HuH-7.5 (cell line): ENCODE results near the gene SRMS.

Experiments
- DNase-seq: peaks from one replicate; pipeline ENCODE4 v3.0.0; 2011; ENCODE audit warnings: low spot score

The SRMS gene

DNA sequence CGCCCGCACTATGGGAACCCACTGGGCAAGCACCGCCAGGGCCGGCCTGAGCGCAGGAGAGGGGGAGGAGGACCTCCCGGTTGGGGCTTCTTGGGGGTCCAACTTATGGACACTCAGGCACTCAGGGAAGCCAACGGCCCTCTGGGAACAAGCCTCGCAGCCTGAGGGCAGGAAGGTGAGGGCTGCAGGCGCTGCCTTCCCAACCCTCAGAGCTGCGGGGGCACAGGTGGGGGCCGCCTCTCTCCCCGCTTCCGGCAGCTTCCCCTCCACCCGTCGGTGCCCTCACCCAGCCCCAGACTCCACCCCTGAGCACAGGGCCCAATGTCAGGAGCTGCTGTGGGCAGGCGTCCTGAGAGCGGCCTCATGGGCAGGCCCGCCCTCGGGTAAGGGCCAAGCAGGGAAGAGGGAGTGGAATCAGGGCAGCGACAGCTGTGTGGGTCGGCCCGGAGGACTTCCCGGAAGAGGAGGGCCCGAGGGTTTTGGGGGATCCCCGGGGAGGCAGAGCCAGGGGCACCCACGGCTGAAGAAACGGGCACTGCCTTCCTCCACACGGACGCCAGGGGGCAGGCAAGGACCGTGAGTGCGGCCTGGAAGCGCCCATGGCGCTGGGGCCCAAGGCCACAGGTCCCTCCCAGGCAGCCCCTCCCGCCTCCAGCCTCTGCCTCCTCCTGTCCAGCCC is 9.9 kb downstream of the SRMS start:
- DNase-seq = peak; percentile 99

- no peak for DNase-seq
Observed at GRCh38 chr20:63536997-63537524, 10.5 kb downstream of the SRMS start, which contains the start of gene PTK6. Gene PTK6, minus strand, starts transcription at chr20:63537376. Its CDS starts 62 bp downstream, at chr20:63537314.

DNA sequence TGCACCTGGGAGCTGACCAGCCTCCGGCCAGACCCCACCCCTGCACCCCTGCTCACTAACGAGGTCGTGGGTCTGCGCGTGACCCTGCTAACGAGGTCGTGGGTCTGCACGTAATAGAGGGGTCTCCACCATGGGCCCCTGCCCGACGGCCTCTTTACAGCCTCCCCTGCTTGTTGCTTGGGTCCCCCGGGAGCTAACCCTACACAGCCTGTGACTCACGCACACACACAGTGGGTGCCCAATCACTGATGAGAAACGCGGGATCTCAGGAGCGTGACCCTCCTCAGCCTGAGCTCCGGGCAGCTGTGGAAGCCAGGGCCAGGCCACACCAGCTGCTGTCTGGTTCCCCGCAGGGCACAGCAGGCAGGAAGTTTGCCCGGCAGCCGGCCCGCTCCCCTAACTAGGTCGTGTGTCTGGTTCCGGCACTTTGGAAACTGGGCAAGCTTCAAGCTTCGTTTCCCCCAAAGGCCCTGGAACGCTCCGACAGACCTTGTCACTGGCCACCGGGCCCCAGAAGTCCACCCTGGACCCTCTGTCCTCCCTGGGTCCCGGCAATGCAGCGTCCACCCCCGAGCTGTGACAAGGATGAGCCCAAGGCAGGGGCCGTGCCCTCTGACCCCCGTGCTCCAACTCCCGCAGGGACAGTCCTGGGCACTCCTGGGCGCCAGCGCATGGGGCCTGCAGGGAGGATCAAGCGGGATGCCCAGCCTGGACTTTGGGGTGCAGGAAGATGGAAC is 11.1 kb downstream of the SRMS start:
- no peak for DNase-seq

GRCh38 chr20:63534831-63535651 is 12.5 kb downstream of the SRMS start:
- DNase-seq = no peak

- DNase-seq = no peak
Observed at GRCh38 chr20:63534427-63534830, 13.1 kb downstream of the SRMS start.

DNA sequence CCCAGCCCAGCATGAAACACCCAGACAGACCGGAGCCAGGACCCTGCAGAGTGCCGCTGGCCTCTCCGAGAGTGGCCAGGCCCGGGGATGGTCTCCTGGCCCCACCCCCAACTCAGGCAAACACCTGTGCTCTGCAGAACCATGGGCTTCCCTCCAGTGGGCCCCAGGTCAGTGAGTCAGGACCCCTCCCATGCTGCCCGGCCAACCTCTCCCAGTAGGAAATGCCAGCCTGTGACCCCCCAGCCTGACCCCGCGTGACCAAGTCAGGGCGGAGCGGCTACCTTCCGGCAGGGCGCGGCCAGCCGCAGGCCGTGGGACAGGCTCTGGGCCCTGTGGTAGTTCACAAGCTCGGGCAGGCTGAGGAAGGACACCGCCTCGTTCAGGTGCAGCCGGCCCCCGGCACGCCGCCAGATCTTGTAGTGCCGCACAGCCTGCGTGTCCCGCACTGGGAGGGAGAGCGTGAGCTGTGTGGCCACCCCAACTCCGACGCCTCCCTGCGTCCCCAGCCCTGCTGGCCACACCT is 13.6 kb downstream of the SRMS start:
- DNase-seq = no peak

DNA sequence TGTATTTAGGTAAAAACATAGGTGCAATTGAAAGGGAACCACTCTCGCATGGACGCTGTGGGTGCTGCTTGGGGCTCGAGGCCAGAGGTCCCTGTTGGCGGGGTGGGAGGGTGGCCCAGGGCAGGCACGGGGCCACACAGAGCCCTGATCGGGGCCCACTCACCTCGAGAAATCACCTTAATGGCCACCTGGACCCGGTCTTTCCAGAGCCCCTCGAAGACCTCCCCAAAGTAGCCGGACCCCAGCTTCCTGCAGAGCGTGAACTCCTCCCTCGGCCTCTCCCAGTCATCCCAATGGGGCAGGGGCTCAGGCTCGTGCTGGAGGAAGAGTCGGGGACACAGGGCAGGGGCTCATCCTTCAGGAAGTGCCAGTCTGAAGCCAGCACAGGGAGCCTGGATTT is 14.2 kb downstream of the SRMS start:
- DNase-seq = no peak

GRCh38 chr20:63532449-63532971 is 15.0 kb downstream of the SRMS start:
- DNase-seq = no peak

DNA sequence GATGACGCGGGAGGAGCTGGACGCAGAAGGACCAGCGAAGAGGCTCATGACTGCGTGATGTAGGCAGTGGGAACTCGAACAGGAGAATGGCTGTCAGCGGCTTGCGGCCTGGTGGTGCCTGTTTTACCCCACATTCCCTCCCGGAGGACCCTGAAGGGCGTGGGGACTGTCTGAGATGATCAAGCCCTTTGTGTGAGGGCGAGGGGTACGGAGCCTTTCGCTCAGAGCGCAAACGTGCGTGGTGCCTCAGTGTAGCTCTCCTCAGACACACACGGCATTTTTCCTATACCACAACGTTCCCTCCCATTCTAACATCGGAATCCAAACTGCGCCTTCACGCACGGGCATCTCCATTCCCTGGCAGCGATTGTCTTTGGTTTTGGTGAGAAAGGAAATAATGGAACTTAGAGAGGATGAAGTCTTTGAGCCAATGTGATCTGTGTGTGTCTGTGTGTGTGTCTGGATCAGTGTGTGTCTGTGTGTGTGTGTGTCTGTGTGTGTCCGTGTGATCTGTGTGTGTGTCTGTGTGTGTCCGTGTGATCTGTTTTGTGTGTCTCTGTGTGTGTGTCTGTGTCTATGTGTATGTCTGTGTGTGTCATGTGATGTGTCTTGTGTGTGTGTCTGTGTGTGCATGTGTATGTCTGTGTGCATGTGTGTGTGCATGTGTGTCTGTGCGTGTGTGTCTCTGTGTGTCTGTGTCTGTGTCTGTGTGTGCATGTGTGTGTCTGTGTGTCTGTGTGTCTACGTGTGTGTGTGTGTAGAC is 15.7 kb downstream of the SRMS start:
- no peak for DNase-seq

GRCh38 chr20:63530788-63531160 is 16.8 kb downstream of the SRMS start:
- no peak for DNase-seq

DNA sequence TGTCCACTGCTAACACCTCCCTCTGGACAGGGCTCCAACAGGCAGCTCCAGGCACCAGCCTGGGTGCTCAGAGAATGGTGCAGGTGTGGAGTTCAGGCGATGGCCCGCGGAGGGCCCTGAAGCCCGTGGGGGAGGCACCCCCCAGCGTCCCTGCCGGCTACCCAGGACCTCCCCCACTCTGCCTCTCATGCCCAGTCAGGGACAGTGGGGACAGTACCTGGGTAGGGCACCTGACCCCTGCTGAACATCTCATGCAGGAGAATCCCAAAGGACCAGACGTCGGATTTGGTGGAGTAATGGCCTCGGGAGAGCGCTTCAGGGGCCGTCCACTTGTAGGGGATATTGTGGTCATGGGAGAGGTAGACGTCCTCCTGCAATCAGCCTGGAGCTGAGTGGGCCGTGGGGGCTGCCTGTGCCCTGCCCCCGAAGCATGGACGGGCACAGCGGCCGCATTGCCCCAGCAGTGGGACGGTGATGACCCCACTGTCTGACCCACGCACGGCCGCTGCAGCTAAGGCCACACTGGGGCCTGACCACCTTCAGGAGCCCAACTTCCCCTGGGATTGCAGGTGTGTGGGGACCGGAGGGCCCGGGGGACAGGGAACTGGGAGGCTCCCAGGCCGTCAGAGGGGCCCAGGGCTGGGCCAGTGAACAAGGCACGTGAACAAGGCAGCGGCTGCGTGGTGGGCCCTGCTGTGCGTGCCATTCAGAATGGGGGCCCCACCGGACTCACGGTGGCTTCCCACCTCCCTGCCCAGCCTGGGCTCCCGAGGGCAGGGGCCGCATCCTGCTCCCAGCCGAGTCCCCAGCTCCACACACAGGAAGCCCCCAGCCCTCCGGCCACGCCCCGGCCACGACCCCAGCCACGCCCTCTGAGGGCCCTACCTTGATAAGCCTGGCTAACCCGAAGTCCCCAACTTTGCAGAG is 17.4 kb downstream of the SRMS start:
- no peak for DNase-seq

- no peak for DNase-seq
Observed at GRCh38 chr20:63529180-63529860, 18.2 kb downstream of the SRMS start.

- DNase-seq = no peak
Observed at GRCh38 chr20:63527184-63527583, 20.4 kb downstream of the SRMS start.

DNA sequence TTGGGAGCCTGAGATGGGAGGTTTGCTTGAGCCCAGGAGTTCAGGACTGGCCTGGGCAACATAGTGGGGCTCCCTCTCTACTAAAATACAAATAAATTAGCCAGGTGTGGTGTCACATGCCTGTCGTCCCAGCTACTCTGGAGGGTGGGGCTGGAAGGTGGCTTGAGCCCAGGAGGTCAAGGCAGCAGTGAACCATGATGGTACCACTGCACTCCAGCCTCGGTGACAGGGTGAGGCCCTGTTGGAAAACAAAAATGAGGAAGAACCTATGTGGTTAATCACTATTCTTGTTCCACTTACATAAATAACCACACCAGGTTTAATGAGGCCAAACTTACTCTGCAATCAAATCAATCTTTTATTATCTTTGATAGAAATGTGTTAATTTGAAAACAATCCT is 21.6 kb downstream of the SRMS start:
- no peak for DNase-seq

DNA sequence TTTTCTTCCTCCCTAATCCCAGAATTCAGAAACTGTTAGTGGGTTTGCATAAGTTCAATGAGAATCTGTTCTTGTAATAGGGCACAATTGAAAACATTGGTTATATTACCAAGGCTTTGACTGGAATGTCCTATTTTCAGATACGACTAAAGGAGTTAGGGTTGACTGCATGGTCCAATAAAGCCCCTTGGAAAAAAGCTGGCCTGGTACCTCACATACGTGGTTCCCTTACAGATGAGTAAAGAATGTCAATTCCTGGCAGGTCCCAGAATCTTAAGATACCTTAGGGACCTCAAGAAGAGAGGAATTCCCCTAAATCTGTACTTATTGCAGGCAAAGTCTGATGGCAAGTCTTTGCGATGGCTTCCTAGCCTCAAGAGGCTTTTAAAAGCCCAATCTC is 22.4 kb downstream of the SRMS start:
- no peak for DNase-seq

DNA sequence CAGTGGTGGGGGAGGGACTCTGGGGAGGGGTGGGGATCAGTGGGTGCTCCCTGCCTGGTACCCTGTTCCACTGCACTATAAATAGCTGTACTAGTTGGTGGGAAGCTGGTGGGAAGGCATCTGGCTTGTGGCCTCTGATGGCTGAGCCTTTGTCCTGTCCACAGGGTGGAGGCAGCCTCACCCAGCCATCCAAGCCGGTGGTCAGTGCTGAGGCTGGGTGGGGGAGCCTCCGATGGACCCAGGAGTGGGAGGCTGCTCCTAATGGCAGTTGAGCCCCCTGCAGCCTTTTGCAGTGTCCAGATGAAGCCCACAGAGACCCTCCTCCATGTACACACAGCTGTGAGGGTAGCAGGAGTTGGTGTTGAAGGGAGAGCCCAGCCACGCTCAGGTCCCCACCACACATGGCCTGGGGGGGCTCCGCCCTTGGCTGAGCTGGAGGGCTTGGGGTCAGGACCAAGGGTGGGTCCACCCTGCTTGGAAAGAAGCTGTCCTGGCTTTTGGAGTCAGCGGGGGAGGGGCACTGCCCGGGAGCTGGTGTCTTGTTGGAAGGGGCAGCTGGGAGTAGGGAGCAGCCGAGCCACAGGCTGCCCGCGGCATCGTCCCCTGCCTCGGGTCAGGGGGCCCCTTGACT is 24.5 kb downstream of the SRMS start:
- no peak for DNase-seq

GRCh38 chr20:63522091-63522868 is 25.3 kb downstream of the SRMS start:
- DNase-seq = no peak

DNA sequence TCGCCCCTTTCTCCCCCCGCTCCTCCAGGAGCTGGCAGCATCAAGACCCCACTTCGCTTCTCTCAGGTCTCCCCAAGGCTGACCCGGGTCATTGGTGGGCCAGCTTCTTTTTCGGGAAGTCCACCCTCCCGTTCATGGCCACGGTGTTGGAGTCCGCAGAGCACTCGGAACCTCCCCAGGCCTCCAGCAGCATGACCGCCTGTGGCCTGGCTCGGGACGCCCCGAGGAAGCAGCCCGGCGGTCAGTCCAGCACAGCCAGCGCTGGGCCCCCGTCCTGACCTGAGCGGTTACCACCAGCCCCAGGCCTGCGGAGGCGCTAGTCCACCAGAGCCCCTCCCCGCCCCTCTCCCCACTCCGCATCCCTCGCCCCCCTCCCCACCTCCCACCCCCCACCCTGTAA is 25.9 kb downstream of the SRMS start:
- DNase-seq = no peak
